Measurements from ENCODE around the gene PGPEP1.
"Not testable (repeated sequence)": the region's sequence is repeated elsewhere in the genome, so short reads cannot be mapped to it uniquely, and the experiment has no call there.

PGPEP1 gene

GRCh38 chr19:18308948-18309325, 31.5 kb upstream of the PGPEP1 start:
- no peak for DNase-seq

GRCh38 chr19:18309525-18310064, 30.8 kb upstream of the PGPEP1 start:
- no peak for DNase-seq

GRCh38 chr19:18310118-18310909, 30.1 kb upstream of the PGPEP1 start:
- no peak for DNase-seq

- no peak for DNase-seq
Observed at GRCh38 chr19:18310966-18311365, 29.4 kb upstream of the PGPEP1 start.

- DNase-seq: no peak
Observed at GRCh38 chr19:18311502-18312091, 28.8 kb upstream of the PGPEP1 start.

GRCh38 chr19:18312092-18312534, 28.3 kb upstream of the PGPEP1 start:
- DNase-seq: no peak

GRCh38 chr19:18313398-18313797, 27.0 kb upstream of the PGPEP1 start:
- DNase-seq: no peak

GRCh38 chr19:18317961-18318800, 22.2 kb upstream of the PGPEP1 start:
- no peak for DNase-seq

- no peak for DNase-seq
Observed at GRCh38 chr19:18319591-18320135, 20.7 kb upstream of the PGPEP1 start.

GRCh38 chr19:18320865-18321733, 19.3 kb upstream of the PGPEP1 start:
- DNase-seq: no peak

- no peak for DNase-seq
Observed at GRCh38 chr19:18321734-18322102, 18.7 kb upstream of the PGPEP1 start.

GRCh38 chr19:18322318-18322758, 18.1 kb upstream of the PGPEP1 start:
- no peak for DNase-seq

- DNase-seq: peak; percentile 95
Observed at GRCh38 chr19:18322759-18323460, 17.5 kb upstream of the PGPEP1 start, which contains the start of gene LSM4. Gene LSM4 (minus strand): TSS chr19:18323076. CDS start chr19:18323020, 56 bp downstream.

- DNase-seq: not testable (repeated sequence)
Observed at GRCh38 chr19:18324373-18324731, 16.0 kb upstream of the PGPEP1 start.

- no peak for DNase-seq
Observed at GRCh38 chr19:18326772-18327171, 13.6 kb upstream of the PGPEP1 start.

- peak; percentile 96 for DNase-seq
Observed at GRCh38 chr19:18328340-18329034, 11.9 kb upstream of the PGPEP1 start.

- DNase-seq: no peak
Observed at GRCh38 chr19:18329035-18329376, 11.4 kb upstream of the PGPEP1 start.

- DNase-seq: no peak
Observed at GRCh38 chr19:18330868-18331267, 9.5 kb upstream of the PGPEP1 start.

GRCh38 chr19:18332917-18333530, 7.4 kb upstream of the PGPEP1 start:
- DNase-seq: no peak

GRCh38 chr19:18333680-18334079, 6.7 kb upstream of the PGPEP1 start:
- DNase-seq: no peak

Measured in NCI-H446 treated with DMSO at 0.1 percent for 48 hours (cell line).